Fibroblast of skin of scalp (primary cell): ENCODE results near the gene GRIN3B.
"Not testable (repeated sequence)": the region's sequence is repeated elsewhere in the genome, so short reads cannot be mapped to it uniquely, and the experiment has no call there.

Source experiments
- DNase-seq: peaks from one replicate; pipeline ENCODE4 v3.0.0-alpha.2; 2013

Gene GRIN3B

GRCh38 chr19:1020868-1021425, 20.7 kb downstream of the GRIN3B start, which contains the start of gene TMEM259:
Gene TMEM259 (minus strand): TSS chr19:1021123. CDS start chr19:1020996, 127 bp downstream.
- peak; percentile 99 for DNase-seq

GRCh38 chr19:1023883-1024188, 23.6 kb downstream of the GRIN3B start:
- DNase-seq = not testable (repeated sequence)

DNA sequence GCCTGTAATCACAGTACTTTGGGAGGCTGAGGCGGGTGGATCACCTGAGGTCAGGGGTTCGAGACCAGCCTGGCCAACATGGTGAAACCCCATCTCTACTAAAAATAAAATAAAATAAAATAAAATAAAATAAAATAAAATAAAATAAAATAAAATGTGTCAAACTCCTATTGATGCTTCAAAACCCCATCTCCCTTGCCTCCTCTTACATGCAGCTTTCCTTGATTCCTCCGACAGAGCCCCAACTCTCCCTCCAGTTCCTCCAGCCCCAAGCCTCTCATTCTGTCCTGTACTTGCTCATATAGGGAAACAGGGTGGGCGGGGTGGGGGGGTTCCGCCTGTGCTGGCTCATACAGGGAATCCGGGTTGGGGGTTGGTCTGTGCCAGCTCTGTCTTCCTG, 24.9 kb downstream of the GRIN3B start:
- not testable (repeated sequence) for DNase-seq

DNA sequence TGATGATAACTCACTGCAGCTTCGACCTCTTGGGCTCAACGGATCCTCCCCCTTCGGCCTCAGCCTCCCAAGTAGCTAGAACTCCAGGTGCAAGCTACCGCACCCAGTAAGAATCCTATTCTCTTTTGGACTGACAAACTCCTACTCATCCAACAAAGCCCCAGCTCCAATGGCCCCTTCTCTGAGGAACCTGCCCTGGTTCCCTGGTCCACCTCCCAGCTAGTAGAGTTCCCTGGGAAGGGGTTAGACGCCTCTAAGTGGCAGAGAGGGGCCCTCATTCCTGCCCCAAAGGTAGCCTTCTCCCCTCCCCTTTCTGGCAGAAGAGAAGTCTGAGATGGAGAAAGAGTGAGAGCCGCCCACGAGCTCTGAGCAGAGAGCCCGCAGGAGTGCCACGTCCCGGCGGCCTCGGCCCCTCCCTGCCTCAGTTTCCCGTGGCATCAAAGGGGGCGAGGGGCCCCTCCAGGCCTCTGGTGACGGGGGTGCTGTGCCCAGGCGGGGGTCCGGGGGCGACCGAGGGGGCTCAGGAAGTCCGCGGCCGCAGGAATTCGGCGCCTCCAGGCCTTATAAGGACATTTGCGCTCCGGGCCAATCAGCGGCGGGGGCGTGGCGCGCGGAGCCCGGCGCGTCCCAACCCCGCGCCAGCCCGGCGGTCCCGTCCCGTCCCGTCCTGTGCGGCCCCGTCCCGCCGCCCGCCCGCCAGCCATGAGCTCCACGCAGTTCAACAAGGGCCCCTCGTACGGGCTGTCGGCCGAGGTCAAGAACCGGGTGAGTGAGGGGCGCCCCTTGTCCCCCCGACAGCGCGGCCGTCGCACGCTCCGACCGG, 26.0 kb downstream of the GRIN3B start, which contains the start of gene CNN2:
Gene CNN2 (plus strand): TSS at position 649 of the 823 bp plus-strand sequence. CDS start 54 bp downstream, at position 703.
- DNase-seq = peak; percentile 86

DNA sequence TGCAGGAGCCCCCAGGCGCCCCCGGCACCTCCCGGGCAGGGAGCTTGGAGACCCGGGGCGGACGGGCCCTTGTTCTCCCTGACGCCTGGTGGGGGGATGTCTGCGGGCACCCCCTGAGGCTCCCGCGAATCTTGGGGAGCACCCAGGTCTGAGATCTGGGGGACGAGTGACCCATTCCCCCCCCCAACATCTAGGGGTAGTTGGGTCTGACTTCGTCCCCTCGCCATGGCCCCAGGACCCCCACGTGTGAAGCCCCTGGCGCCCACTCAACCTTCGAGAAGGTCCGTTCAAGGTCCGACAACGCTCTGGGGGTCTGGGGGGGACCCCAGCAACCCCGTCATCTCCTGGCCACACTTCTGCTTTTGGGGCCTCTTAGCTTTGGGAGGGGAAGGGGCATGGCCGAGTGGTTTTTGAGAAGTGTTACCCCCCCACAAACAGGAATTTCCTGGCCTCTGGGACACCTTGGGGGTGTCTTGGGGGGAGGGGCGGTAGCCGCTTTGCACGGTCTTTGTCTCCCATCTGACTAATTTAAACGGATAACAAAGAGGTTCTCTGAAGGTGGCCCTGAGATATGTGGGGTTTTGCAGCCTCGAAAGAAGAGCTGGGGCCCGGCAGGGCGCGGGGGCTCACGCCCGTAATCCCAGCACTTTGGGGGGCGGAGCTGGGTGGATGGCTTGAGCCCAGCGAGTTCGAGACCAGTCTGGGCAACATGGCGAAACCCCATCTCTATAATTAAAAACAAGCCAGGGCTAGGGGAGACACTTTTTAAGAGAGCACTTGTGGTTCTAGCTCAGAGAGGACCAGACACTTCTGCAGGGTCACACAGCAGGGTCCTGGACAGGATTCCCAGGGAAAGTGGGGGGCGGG, 26.8 kb downstream of the GRIN3B start:
- peak; percentile 34 for DNase-seq

DNA sequence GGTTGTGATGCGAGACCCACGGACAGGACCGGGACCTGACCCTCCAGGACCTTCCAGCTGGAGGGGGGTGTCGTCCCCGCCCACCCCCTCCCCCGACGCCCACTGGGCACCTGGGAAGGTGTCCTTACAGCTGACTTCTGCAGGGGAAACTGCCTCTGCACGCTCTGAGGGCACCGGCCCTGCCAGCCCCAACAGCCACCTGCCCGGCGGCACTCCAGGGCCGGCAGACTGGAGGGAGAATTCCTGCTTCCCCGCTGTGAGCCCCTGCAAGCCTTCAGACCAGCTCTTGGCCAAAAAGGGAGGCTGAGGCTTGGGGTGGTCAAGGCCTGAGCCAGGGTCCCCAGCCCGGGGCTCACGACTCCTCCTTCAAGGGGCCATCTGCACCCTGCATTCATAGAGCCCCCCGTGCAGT, 27.4 kb downstream of the GRIN3B start:
- no peak for DNase-seq

GRCh38 chr19:1028062-1028926, 28.1 kb downstream of the GRIN3B start:
- peak; percentile 99 for DNase-seq

DNA sequence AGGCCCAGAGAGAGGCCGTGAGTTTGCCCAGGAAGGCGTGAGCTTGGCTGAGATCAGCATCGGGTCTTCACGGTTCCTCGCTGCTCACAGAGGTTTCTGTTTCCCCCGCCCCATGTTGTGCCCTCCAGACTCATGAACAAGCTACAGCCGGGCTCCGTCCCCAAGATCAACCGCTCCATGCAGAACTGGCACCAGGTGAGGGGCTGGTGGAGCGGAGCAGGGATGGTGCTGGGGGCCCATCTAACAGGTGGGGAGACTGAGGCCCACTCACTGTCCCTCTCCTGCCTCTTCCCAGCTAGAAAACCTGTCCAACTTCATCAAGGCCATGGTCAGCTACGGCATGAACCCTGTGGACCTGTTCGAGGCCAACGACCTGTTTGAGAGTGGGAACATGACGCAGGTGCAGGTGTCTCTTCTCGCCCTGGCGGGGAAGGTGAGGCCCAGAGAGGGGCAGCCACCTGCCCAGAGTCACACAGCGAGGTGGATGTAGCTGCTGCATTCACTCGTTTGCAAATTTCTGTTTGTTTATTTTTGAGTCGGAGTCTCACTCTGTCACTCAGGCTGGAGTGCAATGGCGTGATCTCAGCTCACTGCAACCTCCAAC, 32.1 kb downstream of the GRIN3B start:
- DNase-seq = no peak

DNA sequence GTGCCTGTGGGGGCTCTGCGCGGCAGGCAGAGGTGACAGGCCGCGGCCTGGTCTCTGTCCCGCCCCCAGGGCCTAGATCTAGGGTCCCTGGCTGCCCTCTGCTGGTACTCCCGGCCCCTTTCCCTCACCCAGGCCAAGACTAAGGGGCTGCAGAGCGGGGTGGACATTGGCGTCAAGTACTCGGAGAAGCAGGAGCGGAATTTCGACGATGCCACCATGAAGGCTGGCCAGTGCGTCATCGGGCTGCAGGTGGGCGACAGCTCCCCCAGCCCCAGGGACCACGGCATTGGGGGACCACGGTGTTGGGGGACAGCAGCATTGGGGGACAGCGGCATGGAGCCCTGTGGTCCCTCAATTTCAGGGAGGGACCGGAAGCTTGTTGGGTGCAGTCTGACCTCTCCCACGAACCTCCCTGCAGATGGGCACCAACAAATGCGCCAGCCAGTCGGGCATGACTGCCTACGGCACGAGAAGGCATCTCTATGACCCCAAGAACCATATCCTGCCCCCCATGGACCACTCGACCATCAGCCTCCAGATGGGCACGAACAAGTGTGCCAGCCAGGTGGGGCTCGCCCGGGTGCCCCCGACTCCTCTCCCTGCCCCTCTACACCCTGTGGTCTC, 35.9 kb downstream of the GRIN3B start:
- no peak for DNase-seq

DNA sequence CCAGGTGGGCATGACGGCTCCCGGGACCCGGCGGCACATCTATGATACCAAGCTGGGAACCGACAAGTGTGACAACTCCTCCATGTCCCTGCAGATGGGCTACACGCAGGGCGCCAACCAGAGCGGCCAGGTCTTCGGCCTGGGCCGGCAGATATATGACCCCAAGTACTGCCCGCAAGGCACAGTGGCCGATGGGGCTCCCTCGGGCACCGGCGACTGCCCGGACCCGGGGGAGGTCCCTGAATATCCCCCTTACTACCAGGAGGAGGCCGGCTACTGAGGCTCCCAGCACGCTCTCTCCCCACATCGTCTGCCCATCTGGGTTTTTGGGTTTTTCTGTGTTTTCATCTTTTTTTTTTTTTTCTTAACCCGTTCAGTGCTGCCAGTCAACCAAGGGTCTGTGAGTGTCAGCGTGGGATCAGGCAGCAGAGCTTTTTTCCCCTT, 37.4 kb downstream of the GRIN3B start:
- DNase-seq = no peak

- no peak for DNase-seq
These were observed 38.9 kb downstream of the GRIN3B start for GRCh38 chr19:1038978-1039645.

- DNase-seq = peak; percentile 98
These were observed 39.6 kb downstream of the GRIN3B start, which contains the start of gene ABCA7 for GRCh38 chr19:1039646-1040475. Gene ABCA7 (plus strand): TSS chr19:1040107. CDS start chr19:1041362, 1,255 bp downstream.

GRCh38 chr19:1040476-1041271, 40.5 kb downstream of the GRIN3B start:
- DNase-seq = peak; percentile 95

GRCh38 chr19:1041272-1041834, 41.1 kb downstream of the GRIN3B start:
- DNase-seq = no peak

- DNase-seq = no peak
These were observed 41.8 kb downstream of the GRIN3B start for GRCh38 chr19:1041835-1042685.

- no peak for DNase-seq
These were observed 42.7 kb downstream of the GRIN3B start for GRCh38 chr19:1042689-1043511.
